ENCODE measurements around the gene PRKAR2B.

The PRKAR2B gene

DNA sequence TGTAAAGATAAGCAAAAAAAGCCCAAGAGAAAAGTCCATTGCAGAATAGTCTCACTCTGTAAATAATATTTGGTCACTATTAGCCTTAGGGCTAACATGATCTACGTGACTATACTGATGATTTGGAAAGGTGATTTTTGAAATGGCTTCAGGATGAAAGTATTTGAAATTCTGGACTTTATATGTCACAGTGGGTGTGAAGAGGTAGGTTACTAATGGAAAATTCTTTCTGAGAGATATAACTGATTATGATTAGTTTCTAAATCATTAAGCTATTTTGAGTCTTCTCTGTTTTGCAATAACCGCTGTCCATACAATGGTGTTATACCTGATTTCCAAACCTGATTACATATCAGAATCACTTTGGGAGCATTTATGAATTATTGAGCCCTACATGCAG lies 104.2 kb downstream of the PRKAR2B start:
- H3K79me2 ChIP-seq (ENCODE audit: control insufficient read depth, insufficient read depth, low read length, poor library complexity): no peaks in the 10 kb centered on the region
- H3K79me1 ChIP-seq (ENCODE audit: low read length): no peaks in the 10 kb centered on the region
- no peaks in the 10 kb centered on the region for H3K4me1 ChIP-seq (ENCODE audit: control insufficient read depth in 1 of 2, insufficient read depth in 2 of 2, low read length in 2 of 2)
- no peak overlapping the region for H2AK5ac ChIP-seq (ENCODE audit: low read length)
- no peak overlapping the region for H3K23ac ChIP-seq (ENCODE audit: low read length)
- no peak overlapping the region for H3K14ac ChIP-seq (ENCODE audit: low read length)
- no peak overlapping the region for H3K18ac ChIP-seq (ENCODE audit: low read length)
- H3K4me3 ChIP-seq (ENCODE audit: low read depth, low read length): no peak overlapping the region
- H3K4me2 ChIP-seq (ENCODE audit: low read length): no peak overlapping the region
- no peak overlapping the region for H3K27ac ChIP-seq (ENCODE audit: low read depth, low read length)
- no peaks in the 10 kb centered on the region for H3K9me3 ChIP-seq (ENCODE audit: insufficient read depth, low read depth, low read length)
- H3K27me3 ChIP-seq (ENCODE audit: insufficient read depth, low read length): no peaks in the 10 kb centered on the region
- DNase-seq: peak; percentile 29 to 97
- H3K9ac ChIP-seq (ENCODE audit: low read length): no peak overlapping the region
- H2AFZ ChIP-seq (ENCODE audit: insufficient read depth, low read length, poor library complexity): no peak overlapping the region
- no peak overlapping the region for H4K12ac ChIP-seq (ENCODE audit: low read depth, low read length)
- WGBS (ENCODE audit: extremely low coverage, insufficient coverage, insufficient read length): no CpG with 5 or more reads among the region's 2 CpGs
- no peak overlapping the region for H3K4ac ChIP-seq (ENCODE audit: low read depth, low read length)
- H4K91ac ChIP-seq (ENCODE audit: low read depth, low read length): no peak overlapping the region
- H2BK120ac ChIP-seq (ENCODE audit: insufficient read depth, low read length, poor library complexity): no peak overlapping the region
- no peak overlapping the region for H2BK12ac ChIP-seq (ENCODE audit: low read length)
- no peak overlapping the region for H2BK5ac ChIP-seq (ENCODE audit: low read depth, low read length, poor library complexity)
- H4K8ac ChIP-seq (ENCODE audit: low read depth, low read length): no peak overlapping the region
- H3K36me3 ChIP-seq (ENCODE audit: control insufficient read depth in 1 of 2, insufficient read depth in 2 of 2, low read length in 2 of 2): no peaks in the 10 kb centered on the region

DNA sequence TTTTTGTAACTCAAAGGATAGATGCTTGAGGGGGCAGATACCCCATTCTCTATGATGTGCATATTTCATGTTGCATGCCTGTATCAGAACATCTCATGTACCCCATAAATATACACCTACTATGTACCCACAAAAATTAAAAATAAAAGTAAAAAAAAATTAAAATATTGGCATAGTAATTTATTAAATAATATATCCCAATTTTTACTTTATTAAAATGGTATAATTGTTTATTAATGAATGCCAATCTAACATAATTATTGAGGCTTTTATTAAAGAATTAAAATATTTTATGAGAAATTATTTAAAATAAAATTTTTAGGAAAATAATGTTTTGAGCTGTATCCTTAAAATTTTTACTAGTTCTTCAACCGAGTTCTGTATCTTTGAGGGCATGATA lies 105.4 kb downstream of the PRKAR2B start:
- Histone ChIP-seq H3K18ac (ENCODE audit: low read length) (no peak overlapping the region), H3K9ac (ENCODE audit: low read length) (no peak overlapping the region), H3K36me3 (ENCODE audit: control insufficient read depth in 1 of 2, insufficient read depth in 2 of 2, low read length in 2 of 2) (no peaks in the 10 kb centered on the region), H2AK5ac (ENCODE audit: low read length) (no peak overlapping the region), H2BK12ac (ENCODE audit: low read length) (no peak overlapping the region), H4K12ac (ENCODE audit: low read depth, low read length) (no peak overlapping the region), H4K8ac (ENCODE audit: low read depth, low read length) (no peak overlapping the region), H3K4me3 (ENCODE audit: low read depth, low read length) (no peak overlapping the region), H3K27me3 (ENCODE audit: insufficient read depth, low read length) (no peaks in the 10 kb centered on the region), H3K27ac (ENCODE audit: low read depth, low read length) (no peak overlapping the region), H3K23ac (ENCODE audit: low read length) (no peak overlapping the region), H2BK120ac (ENCODE audit: insufficient read depth, low read length, poor library complexity) (no peak overlapping the region), H2AFZ (ENCODE audit: insufficient read depth, low read length, poor library complexity) (no peak overlapping the region), H3K79me2 (ENCODE audit: control insufficient read depth, insufficient read depth, low read length, poor library complexity) (no peaks in the 10 kb centered on the region), H3K4me2 (ENCODE audit: low read length) (no peak overlapping the region), H4K91ac (ENCODE audit: low read depth, low read length) (no peak overlapping the region), H2BK5ac (ENCODE audit: low read depth, low read length, poor library complexity) (no peak overlapping the region), H3K4me1 (ENCODE audit: control insufficient read depth in 1 of 2, insufficient read depth in 2 of 2, low read length in 2 of 2) (no peaks in the 10 kb centered on the region), H3K4ac (ENCODE audit: low read depth, low read length) (no peak overlapping the region), H3K9me3 (ENCODE audit: insufficient read depth, low read depth, low read length) (no peaks in the 10 kb centered on the region), H3K79me1 (ENCODE audit: low read length) (no peaks in the 10 kb centered on the region), H3K14ac (ENCODE audit: low read length) (no peak overlapping the region)
- DNase-seq: no peak
- WGBS (ENCODE audit: extremely low coverage, insufficient coverage, insufficient read length): no CpG with 5 or more reads among the region's 1 CpG

DNA sequence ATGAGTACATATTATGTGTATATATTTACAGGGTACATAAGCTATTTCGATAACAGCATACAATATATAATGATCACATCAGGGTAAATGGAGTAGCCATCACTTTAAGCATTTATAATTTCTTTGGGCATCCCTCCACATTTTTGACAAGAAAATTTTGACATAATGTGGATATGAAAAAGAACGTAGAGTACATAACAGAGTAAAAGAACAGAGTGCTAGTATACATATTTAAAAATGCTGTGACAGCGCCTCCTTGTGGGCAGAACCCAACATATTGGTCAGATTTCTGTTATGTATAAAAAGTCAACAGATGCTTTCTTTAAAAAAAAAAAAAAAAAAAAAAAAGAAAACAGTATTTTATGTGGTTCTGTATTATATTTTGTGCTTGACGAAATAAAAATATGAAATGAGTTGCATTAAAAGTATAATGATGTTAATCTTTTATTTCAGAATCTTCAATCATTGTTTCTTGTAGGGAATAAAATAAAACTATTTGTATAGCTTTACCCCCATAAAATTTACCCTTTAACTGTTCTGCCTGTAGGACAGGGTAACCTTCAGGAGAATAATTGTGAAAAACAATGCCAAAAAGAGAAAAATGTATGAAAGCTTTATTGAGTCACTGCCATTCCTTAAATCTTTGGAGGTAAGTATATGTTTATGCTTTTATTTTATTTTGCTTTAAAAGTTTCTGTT lies 106.0 kb downstream of the PRKAR2B start:
- Histone ChIP-seq H3K18ac (ENCODE audit: low read length) (no peak overlapping the region), H3K4me2 (ENCODE audit: low read length) (no peak overlapping the region), H2AK5ac (ENCODE audit: low read length) (no peak overlapping the region), H2AFZ (ENCODE audit: insufficient read depth, low read length, poor library complexity) (no peak overlapping the region), H3K4ac (ENCODE audit: low read depth, low read length) (no peak overlapping the region), H3K14ac (ENCODE audit: low read length) (no peak overlapping the region), H3K9ac (ENCODE audit: low read length) (no peak overlapping the region), H3K27me3 (ENCODE audit: insufficient read depth, low read length) (no peaks in the 10 kb centered on the region), H3K4me3 (ENCODE audit: low read depth, low read length) (no peak overlapping the region), H2BK120ac (ENCODE audit: insufficient read depth, low read length, poor library complexity) (no peak overlapping the region), H3K4me1 (ENCODE audit: control insufficient read depth in 1 of 2, insufficient read depth in 2 of 2, low read length in 2 of 2) (no peaks in the 10 kb centered on the region), H3K9me3 (ENCODE audit: insufficient read depth, low read depth, low read length) (no peaks in the 10 kb centered on the region), H4K91ac (ENCODE audit: low read depth, low read length) (no peak overlapping the region), H4K8ac (ENCODE audit: low read depth, low read length) (no peak overlapping the region), H3K36me3 (ENCODE audit: control insufficient read depth in 1 of 2, insufficient read depth in 2 of 2, low read length in 2 of 2) (no peaks in the 10 kb centered on the region), H3K79me1 (ENCODE audit: low read length) (no peaks in the 10 kb centered on the region), H3K79me2 (ENCODE audit: control insufficient read depth, insufficient read depth, low read length, poor library complexity) (no peaks in the 10 kb centered on the region), H4K12ac (ENCODE audit: low read depth, low read length) (no peak overlapping the region), H2BK12ac (ENCODE audit: low read length) (no peak overlapping the region), H3K23ac (ENCODE audit: low read length) (no peak overlapping the region), H2BK5ac (ENCODE audit: low read depth, low read length, poor library complexity) (no peak overlapping the region), H3K27ac (ENCODE audit: low read depth, low read length) (no peak overlapping the region)
- DNase-seq: peak; percentile 82 to 96
- WGBS (ENCODE audit: extremely low coverage, insufficient coverage, insufficient read length): no CpG with 5 or more reads among the region's 4 CpGs

DNA sequence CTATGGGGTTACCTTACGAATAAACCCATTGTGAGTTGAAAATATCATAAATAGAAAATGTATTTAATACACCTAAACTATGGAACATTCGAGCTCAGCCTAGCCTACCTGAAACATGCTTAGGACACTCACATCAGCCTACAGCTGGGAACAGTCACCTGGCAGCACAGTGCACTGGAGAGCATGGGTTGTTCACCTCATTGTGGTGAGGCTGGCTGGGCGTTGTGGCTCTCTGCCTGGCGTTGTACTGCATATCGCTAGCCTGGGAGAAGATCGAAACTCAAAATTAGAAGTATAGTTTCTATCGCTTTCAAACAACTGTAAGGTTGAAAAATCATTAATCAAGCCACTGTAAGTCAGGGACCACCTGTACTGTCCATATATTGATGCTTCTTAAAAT lies 107.0 kb downstream of the PRKAR2B start:
- Histone ChIP-seq H3K4me2 (ENCODE audit: low read length) (no peak overlapping the region), H2BK5ac (ENCODE audit: low read depth, low read length, poor library complexity) (no peak overlapping the region), H3K27me3 (ENCODE audit: insufficient read depth, low read length) (no peaks in the 10 kb centered on the region), H4K8ac (ENCODE audit: low read depth, low read length) (no peak overlapping the region), H3K4me1 (ENCODE audit: control insufficient read depth in 1 of 2, insufficient read depth in 2 of 2, low read length in 2 of 2) (no peaks in the 10 kb centered on the region), H3K79me1 (ENCODE audit: low read length) (no peaks in the 10 kb centered on the region), H3K79me2 (ENCODE audit: control insufficient read depth, insufficient read depth, low read length, poor library complexity) (no peaks in the 10 kb centered on the region), H2AK5ac (ENCODE audit: low read length) (no peak overlapping the region), H2BK12ac (ENCODE audit: low read length) (no peak overlapping the region), H2AFZ (ENCODE audit: insufficient read depth, low read length, poor library complexity) (no peak overlapping the region), H3K23ac (ENCODE audit: low read length) (no peak overlapping the region), H3K27ac (ENCODE audit: low read depth, low read length) (no peak overlapping the region), H3K4me3 (ENCODE audit: low read depth, low read length) (no peak overlapping the region), H3K9ac (ENCODE audit: low read length) (no peak overlapping the region), H3K14ac (ENCODE audit: low read length) (no peak overlapping the region), H3K4ac (ENCODE audit: low read depth, low read length) (no peak overlapping the region), H4K91ac (ENCODE audit: low read depth, low read length) (no peak overlapping the region), H3K18ac (ENCODE audit: low read length) (no peak overlapping the region), H4K12ac (ENCODE audit: low read depth, low read length) (no peak overlapping the region), H2BK120ac (ENCODE audit: insufficient read depth, low read length, poor library complexity) (no peak overlapping the region), H3K9me3 (ENCODE audit: insufficient read depth, low read depth, low read length) (no peaks in the 10 kb centered on the region), H3K36me3 (ENCODE audit: control insufficient read depth in 1 of 2, insufficient read depth in 2 of 2, low read length in 2 of 2) (no peaks in the 10 kb centered on the region)
- no peak for DNase-seq
- no CpG with 5 or more reads among the region's 7 CpGs for WGBS (ENCODE audit: extremely low coverage, insufficient coverage, insufficient read length)
